Astrocyte (in vitro differentiated cells and primary cell): ENCODE data around the gene PCED1A. TPM values are rescaled to one million over a fixed set of nuclear protein-coding genes. Genes with fewer than 3 reads are reported as not detected.
A peak's percentile ranks its signal among the peaks of the same experiment; 100 is the strongest.

Experiments
- DNase-seq: peaks from one replicate; pipeline ENCODE4 v3.0.0-alpha.2; 2010; ENCODE audit warnings: low read depth
- FAIRE-seq: peaks from 2 replicates; lab custom pipeline; 2011; peaks lifted over from hg19 to GRCh38; lab: Jason Lieb, UNC
- H2AFZ ChIP-seq: 2 replicates; pipeline ENCODE4 v1.6.0; 2012; ENCODE audit warnings: low read depth, low read length, inconsistent platforms
- H3K27ac ChIP-seq: 2 replicates; pipeline ENCODE4 v1.5.1; 2011; ENCODE audit warnings: low read depth, low read length, inconsistent platforms
- H3K27me3 ChIP-seq: 2 replicates; pipeline ENCODE4 v1.6.0; 2011; ENCODE audit warnings: low read length, inconsistent platforms; ENCODE audit not compliant: insufficient read depth
- H3K36me3 ChIP-seq: 2 replicates; pipeline ENCODE4 v1.5.1; 2011; ENCODE audit warnings: low read length, inconsistent platforms; ENCODE audit not compliant: insufficient read depth
- H3K4me1 ChIP-seq: 2 replicates; pipeline ENCODE4 v1.5.1; 2011; ENCODE audit warnings: low read length, inconsistent platforms; ENCODE audit not compliant: insufficient read depth
- H3K4me2 ChIP-seq: 2 replicates; pipeline ENCODE4 v1.6.0; 2012; ENCODE audit warnings: low read length, inconsistent platforms
- H3K4me3 ChIP-seq: 2 replicates; pipeline ENCODE4 v1.5.1; 2011; ENCODE audit warnings: low read depth, mild to moderate bottlenecking, low read length, inconsistent platforms; ENCODE audit not compliant: insufficient read depth
- H3K79me2 ChIP-seq: 2 replicates; pipeline ENCODE4 v1.6.0; 2012; ENCODE audit warnings: mild to moderate bottlenecking, low read length, inconsistent platforms; ENCODE audit not compliant: insufficient read depth
- H3K9ac ChIP-seq: 2 replicates; pipeline ENCODE4 v1.6.0; 2012; ENCODE audit warnings: mild to moderate bottlenecking, low read length, inconsistent platforms
- H3K9me3 ChIP-seq: 2 replicates; pipeline ENCODE4 v1.5.1; 2012; ENCODE audit warnings: low read depth, mild to moderate bottlenecking, low read length, inconsistent platforms; ENCODE audit not compliant: insufficient read depth
- H4K20me1 ChIP-seq: 2 replicates; pipeline ENCODE4 v1.6.0; 2012; ENCODE audit warnings: low read length, inconsistent platforms; ENCODE audit not compliant: insufficient read depth
- H3K27ac Mint-ChIP-seq: one replicate; pipeline ENCODE4 v1.8.0; 2021; ENCODE audit warnings: mild to moderate bottlenecking, mixed read lengths; ENCODE audit not compliant: unreplicated experiment
- H3K27me3 Mint-ChIP-seq: one replicate; pipeline ENCODE4 v1.8.0; 2021; ENCODE audit warnings: low read depth, mixed read lengths; ENCODE audit not compliant: unreplicated experiment
- H3K36me3 Mint-ChIP-seq: one replicate; pipeline ENCODE4 v1.8.0; 2021; ENCODE audit warnings: low read depth, mixed read lengths; ENCODE audit not compliant: unreplicated experiment
- H3K4me1 Mint-ChIP-seq: one replicate; pipeline ENCODE4 v1.8.0; 2021; ENCODE audit warnings: low read depth, mixed read lengths; ENCODE audit not compliant: unreplicated experiment
- H3K4me3 Mint-ChIP-seq: one replicate; pipeline ENCODE4 v1.8.0; 2021; ENCODE audit warnings: mild to moderate bottlenecking, moderate library complexity, mixed read lengths; ENCODE audit not compliant: unreplicated experiment
- H3K9me3 Mint-ChIP-seq: one replicate; pipeline ENCODE4 v1.8.0; 2021; ENCODE audit warnings: mild to moderate bottlenecking, mixed read lengths; ENCODE audit not compliant: unreplicated experiment
- EZH2 ChIP-seq: IDR thresholded peaks from 2 replicates; pipeline ENCODE4 v1.6.1; 2012; ENCODE audit warnings: mild to moderate bottlenecking, low read length, inconsistent platforms; ENCODE audit not compliant: insufficient read depth
- total RNA-seq: library from RNA; stranded (reverse); gene quantifications from 2 replicates; pipeline ENCODE4 v1.2.1, GENCODE V29; 2021
- TF ChIP-seq, protein P1 (sequence below): IDR thresholded peaks from 2 replicates; pipeline ENCODE4 v1.5.1; 2011; ENCODE audit warnings: low read depth, mild to moderate bottlenecking, inconsistent platforms, low read length, moderate library complexity; ENCODE audit not compliant: insufficient read depth

PCED1A gene
- total RNA-seq, 1 donor from 2014 or later: 17.2 TPM

DNA sequence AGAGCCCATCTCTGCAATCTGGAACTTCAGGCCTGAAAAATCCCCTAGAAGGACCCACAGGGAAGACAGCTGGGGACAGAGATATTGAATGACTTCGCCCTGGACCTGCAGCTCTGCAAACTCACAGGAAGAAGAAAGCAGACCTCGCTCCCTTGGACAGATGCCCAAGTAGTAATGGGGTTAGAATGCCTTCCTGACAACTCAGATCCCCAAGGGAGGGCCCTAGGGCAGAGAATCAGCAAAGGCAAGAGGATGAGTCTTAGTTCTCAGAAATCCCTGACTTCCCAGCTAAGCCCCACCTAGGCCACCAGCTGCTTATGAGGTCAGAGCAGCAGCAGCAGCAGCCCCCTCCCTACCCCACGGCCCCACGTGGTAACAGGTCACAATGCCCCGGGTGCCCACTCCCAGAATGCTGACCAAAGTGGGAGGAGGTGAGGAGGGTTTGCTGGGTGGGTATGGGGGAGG is 25.8 kb downstream of the PCED1A start, which contains the start of gene C20orf141:
Gene C20orf141, plus strand, starts transcription at position 401 of the 465 bp plus-strand sequence. CDS start 198 bp downstream, outside the sequence.
- no peaks in the 10 kb centered on the region for H4K20me1 ChIP-seq
- H3K4me3 ChIP-seq: no peak within 1 kb of the TSS
- H3K36me3 ChIP-seq: no peaks in the 10 kb centered on the region
- H3K27me3 ChIP-seq: peaks cover 5% of the 10 kb centered on the region
- H3K9me3 Mint-ChIP-seq: peaks cover 20% of the 10 kb centered on the region
- H3K9ac ChIP-seq: peak within 1 kb of the TSS; percentile 50
- H3K4me3 Mint-ChIP-seq: no peak within 1 kb of the TSS
- H3K4me1 ChIP-seq: peaks cover 20% of the 10 kb centered on the region
- DNase-seq (peak; percentile 94), FAIRE-seq (peak; percentile 78)
- H3K4me2 ChIP-seq: peak within 1 kb of the TSS; percentile 70
- peak within 1 kb of the TSS; percentile 62 for H3K27ac Mint-ChIP-seq
- H3K79me2 ChIP-seq: no peaks in the 10 kb centered on the region
- H3K27ac ChIP-seq: peak within 1 kb of the TSS; percentile 19
- peaks cover 28% of the 10 kb centered on the region for H3K27me3 Mint-ChIP-seq
- H3K4me1 Mint-ChIP-seq: peaks cover 15% of the 10 kb centered on the region
- TF ChIP-seq, protein P1, sequence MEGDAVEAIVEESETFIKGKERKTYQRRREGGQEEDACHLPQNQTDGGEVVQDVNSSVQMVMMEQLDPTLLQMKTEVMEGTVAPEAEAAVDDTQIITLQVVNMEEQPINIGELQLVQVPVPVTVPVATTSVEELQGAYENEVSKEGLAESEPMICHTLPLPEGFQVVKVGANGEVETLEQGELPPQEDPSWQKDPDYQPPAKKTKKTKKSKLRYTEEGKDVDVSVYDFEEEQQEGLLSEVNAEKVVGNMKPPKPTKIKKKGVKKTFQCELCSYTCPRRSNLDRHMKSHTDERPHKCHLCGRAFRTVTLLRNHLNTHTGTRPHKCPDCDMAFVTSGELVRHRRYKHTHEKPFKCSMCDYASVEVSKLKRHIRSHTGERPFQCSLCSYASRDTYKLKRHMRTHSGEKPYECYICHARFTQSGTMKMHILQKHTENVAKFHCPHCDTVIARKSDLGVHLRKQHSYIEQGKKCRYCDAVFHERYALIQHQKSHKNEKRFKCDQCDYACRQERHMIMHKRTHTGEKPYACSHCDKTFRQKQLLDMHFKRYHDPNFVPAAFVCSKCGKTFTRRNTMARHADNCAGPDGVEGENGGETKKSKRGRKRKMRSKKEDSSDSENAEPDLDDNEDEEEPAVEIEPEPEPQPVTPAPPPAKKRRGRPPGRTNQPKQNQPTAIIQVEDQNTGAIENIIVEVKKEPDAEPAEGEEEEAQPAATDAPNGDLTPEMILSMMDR: no peak
- no peak for TF ChIP-seq EZH2
- H2AFZ ChIP-seq: no peak within 1 kb of the TSS
- H3K36me3 Mint-ChIP-seq: no peaks in the 10 kb centered on the region
- H3K9me3 ChIP-seq: peaks cover 7% of the 10 kb centered on the region

DNA sequence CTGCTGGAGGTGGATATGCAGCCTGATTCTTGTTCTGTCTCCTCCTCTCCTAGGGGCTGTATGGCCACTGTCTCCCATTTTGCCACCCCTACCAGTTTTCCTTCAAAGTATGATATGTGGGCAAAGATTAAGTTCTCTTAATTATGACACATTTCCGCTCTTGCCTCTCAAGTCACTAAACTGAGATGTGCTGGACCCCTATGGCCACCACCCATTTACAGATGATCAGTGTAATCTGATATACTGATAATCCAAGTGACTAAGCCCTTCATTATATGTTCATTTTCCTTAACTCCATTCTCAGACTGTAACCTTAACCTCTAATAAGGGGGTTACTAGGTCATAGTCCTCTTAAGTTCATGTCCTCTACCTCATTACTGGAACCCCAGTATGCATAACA is 26.4 kb downstream of the PCED1A start:
- Histone ChIP-seq H2AFZ (no peak overlapping the region), H4K20me1 (no peaks in the 10 kb centered on the region), H3K9me3 (peaks cover 7% of the 10 kb centered on the region), H3K4me1 (peaks cover 20% of the 10 kb centered on the region), H3K36me3 (no peaks in the 10 kb centered on the region), H3K4me2 (peak overlapping the region; percentile 70), H3K27ac (no peak overlapping the region), H3K27me3 (peaks cover 5% of the 10 kb centered on the region), H3K4me3 (no peak overlapping the region), H3K79me2 (no peaks in the 10 kb centered on the region), H3K9ac (no peak overlapping the region)
- Mint-ChIP-seq H3K4me3 (no peak overlapping the region), H3K36me3 (no peaks in the 10 kb centered on the region), H3K27ac (peak overlapping the region; percentile 62), H3K27me3 (peaks cover 28% of the 10 kb centered on the region), H3K4me1 (peaks cover 15% of the 10 kb centered on the region), H3K9me3 (peaks cover 20% of the 10 kb centered on the region)
- TF ChIP-seq EZH2: no peak
- TF ChIP-seq, protein P1: no peak
- FAIRE-seq: no peak
- no peak for DNase-seq

DNA sequence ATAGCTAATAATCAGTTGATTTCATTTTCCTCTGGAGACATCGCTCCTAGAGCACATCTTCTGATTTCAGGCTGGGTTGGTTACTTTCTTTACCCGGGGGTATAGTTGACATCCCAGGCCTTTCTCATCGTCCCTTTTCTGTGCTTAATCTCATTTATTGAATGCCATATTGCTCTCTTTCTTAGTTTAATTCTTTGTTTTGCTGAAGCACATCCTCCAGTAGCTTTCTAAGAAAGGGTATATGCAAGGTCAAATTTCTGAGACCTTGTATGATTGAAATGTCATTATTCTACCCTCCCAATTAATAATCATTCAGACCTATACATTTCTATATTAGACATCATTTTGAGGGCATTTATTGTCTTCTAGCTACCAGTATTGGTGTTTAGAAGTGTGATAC is 28.3 kb downstream of the PCED1A start:
- H3K79me2 ChIP-seq: no peaks in the 10 kb centered on the region
- no peaks in the 10 kb centered on the region for H4K20me1 ChIP-seq
- no peak overlapping the region for H2AFZ ChIP-seq
- H3K9ac ChIP-seq: no peak overlapping the region
- H3K36me3 ChIP-seq: no peaks in the 10 kb centered on the region
- no peak overlapping the region for H3K27ac ChIP-seq
- peaks cover 15% of the 10 kb centered on the region for H3K4me1 Mint-ChIP-seq
- H3K9me3 Mint-ChIP-seq: peaks cover 16% of the 10 kb centered on the region
- no peak overlapping the region for H3K4me2 ChIP-seq
- peaks cover 27% of the 10 kb centered on the region for H3K27me3 Mint-ChIP-seq
- H3K27ac Mint-ChIP-seq: no peak overlapping the region
- H3K27me3 ChIP-seq: peaks cover 6% of the 10 kb centered on the region
- no peak overlapping the region for H3K4me3 ChIP-seq
- DNase-seq (no peak), FAIRE-seq (no peak)
- TF ChIP-seq, protein P1: no peak
- peaks cover 7% of the 10 kb centered on the region for H3K9me3 ChIP-seq
- peaks cover 20% of the 10 kb centered on the region for H3K4me1 ChIP-seq
- no peak overlapping the region for H3K4me3 Mint-ChIP-seq
- H3K36me3 Mint-ChIP-seq: no peaks in the 10 kb centered on the region
